HK-2 (cell line): ENCODE results near the gene CSN3.

ENCODE experiments used
- DNase-seq: peaks from one replicate; pipeline ENCODE4 v3.0.0-alpha.2; 2018; ENCODE audit not compliant: unreplicated experiment

CSN3 gene

GRCh38 chr4:70291341-70291740, 48.9 kb downstream of the CSN3 start:
- DNase-seq: no peak

GRCh38 chr4:70297576-70297975, 55.2 kb downstream of the CSN3 start:
- DNase-seq: no peak

- no peak for DNase-seq
These were observed 55.7 kb downstream of the CSN3 start for GRCh38 chr4:70298051-70298450.

- no peak for DNase-seq
These were observed 57.2 kb downstream of the CSN3 start for GRCh38 chr4:70299643-70300042.

- no peak for DNase-seq
These were observed 57.8 kb downstream of the CSN3 start for GRCh38 chr4:70300215-70300614.
